Measurements from ENCODE around the gene LNX2.

LNX2 gene

GRCh38 chr13:27605099-27605498 lies 15.2 kb downstream of the LNX2 start:
- Histone ChIP-seq H3K9ac (ENCODE audit: low read length) (no peak overlapping the region), H3K4me1 (ENCODE audit: control insufficient read depth, low read depth, low read length) (peaks cover 12% of the 10 kb centered on the region), H3K27ac (ENCODE audit: low read length) (no peak overlapping the region)

GRCh38 chr13:27601803-27602202 lies 18.5 kb downstream of the LNX2 start:
- H3K9me3 ChIP-seq (ENCODE audit: control insufficient read depth, low read depth, low read length) = no peaks in the 10 kb centered on the region
- no peak overlapping the region for H3K9ac ChIP-seq (ENCODE audit: low read length)
- H3K4me3 ChIP-seq (ENCODE audit: low read length) = no peak overlapping the region
- H3K27ac ChIP-seq (ENCODE audit: low read length) = no peak overlapping the region
- no peaks in the 10 kb centered on the region for H3K27me3 ChIP-seq (ENCODE audit: control insufficient read depth, insufficient read depth, low read length)
- H3K36me3 ChIP-seq (ENCODE audit: control insufficient read depth, low read depth, low read length) = no peaks in the 10 kb centered on the region
- H3K4me1 ChIP-seq (ENCODE audit: control insufficient read depth, low read depth, low read length) = peaks cover 14% of the 10 kb centered on the region

More at GRCh38 chr13:27605099-27605498, 15.2 kb downstream of the LNX2 start:
- Histone ChIP-seq H3K27me3 (ENCODE audit: control insufficient read depth, insufficient read depth, low read length) (no peaks in the 10 kb centered on the region), H3K4me3 (ENCODE audit: low read length) (no peak overlapping the region), H3K36me3 (ENCODE audit: control insufficient read depth, low read depth, low read length) (no peaks in the 10 kb centered on the region), H3K9me3 (ENCODE audit: control insufficient read depth, low read depth, low read length) (no peaks in the 10 kb centered on the region)

GRCh38 chr13:27601208-27601607 lies 19.1 kb downstream of the LNX2 start:
- Histone ChIP-seq H3K9ac (ENCODE audit: low read length) (no peak overlapping the region), H3K36me3 (ENCODE audit: control insufficient read depth, low read depth, low read length) (no peaks in the 10 kb centered on the region), H3K4me1 (ENCODE audit: control insufficient read depth, low read depth, low read length) (peaks cover 14% of the 10 kb centered on the region)

GRCh38 chr13:27600711-27601110 lies 19.6 kb downstream of the LNX2 start:
- no peaks in the 10 kb centered on the region for H3K9me3 ChIP-seq (ENCODE audit: control insufficient read depth, low read depth, low read length)
- H3K4me3 ChIP-seq (ENCODE audit: low read length) = no peak overlapping the region
- H3K9ac ChIP-seq (ENCODE audit: low read length) = no peak overlapping the region
- peaks cover 14% of the 10 kb centered on the region for H3K4me1 ChIP-seq (ENCODE audit: control insufficient read depth, low read depth, low read length)
- no peak overlapping the region for H3K27ac ChIP-seq (ENCODE audit: low read length)
- H3K36me3 ChIP-seq (ENCODE audit: control insufficient read depth, low read depth, low read length) = no peaks in the 10 kb centered on the region
- no peaks in the 10 kb centered on the region for H3K27me3 ChIP-seq (ENCODE audit: control insufficient read depth, insufficient read depth, low read length)

More at GRCh38 chr13:27601208-27601607, 19.1 kb downstream of the LNX2 start:
- no peaks in the 10 kb centered on the region for H3K9me3 ChIP-seq (ENCODE audit: control insufficient read depth, low read depth, low read length)
- H3K27me3 ChIP-seq (ENCODE audit: control insufficient read depth, insufficient read depth, low read length) = no peaks in the 10 kb centered on the region
- H3K27ac ChIP-seq (ENCODE audit: low read length) = no peak overlapping the region
- H3K4me3 ChIP-seq (ENCODE audit: low read length) = no peak overlapping the region

GRCh38 chr13:27599845-27600553 lies 20.3 kb downstream of the LNX2 start:
- H3K4me3 ChIP-seq (ENCODE audit: low read length) = no peak overlapping the region
- H3K4me1 ChIP-seq (ENCODE audit: control insufficient read depth, low read depth, low read length) = peaks cover 14% of the 10 kb centered on the region
- H3K9me3 ChIP-seq (ENCODE audit: control insufficient read depth, low read depth, low read length) = no peaks in the 10 kb centered on the region
- H3K36me3 ChIP-seq (ENCODE audit: control insufficient read depth, low read depth, low read length) = no peaks in the 10 kb centered on the region
- no peaks in the 10 kb centered on the region for H3K27me3 ChIP-seq (ENCODE audit: control insufficient read depth, insufficient read depth, low read length)
- H3K27ac ChIP-seq (ENCODE audit: low read length) = no peak overlapping the region
- H3K9ac ChIP-seq (ENCODE audit: low read length) = no peak overlapping the region

GRCh38 chr13:27599096-27599495 lies 21.2 kb downstream of the LNX2 start:
- Histone ChIP-seq H3K27me3 (ENCODE audit: control insufficient read depth, insufficient read depth, low read length) (no peaks in the 10 kb centered on the region), H3K9me3 (ENCODE audit: control insufficient read depth, low read depth, low read length) (no peaks in the 10 kb centered on the region), H3K36me3 (ENCODE audit: control insufficient read depth, low read depth, low read length) (no peaks in the 10 kb centered on the region), H3K4me3 (ENCODE audit: low read length) (no peak overlapping the region), H3K4me1 (ENCODE audit: control insufficient read depth, low read depth, low read length) (peaks cover 14% of the 10 kb centered on the region), H3K9ac (ENCODE audit: low read length) (no peak overlapping the region), H3K27ac (ENCODE audit: low read length) (no peak overlapping the region)

- Histone ChIP-seq H3K4me1 (ENCODE audit: control insufficient read depth, low read depth, low read length) (peaks cover 13% of the 10 kb centered on the region), H3K36me3 (ENCODE audit: control insufficient read depth, low read depth, low read length) (no peaks in the 10 kb centered on the region), H3K9me3 (ENCODE audit: control insufficient read depth, low read depth, low read length) (no peaks in the 10 kb centered on the region), H3K9ac (ENCODE audit: low read length) (no peak overlapping the region), H3K27me3 (ENCODE audit: control insufficient read depth, insufficient read depth, low read length) (no peaks in the 10 kb centered on the region), H3K27ac (ENCODE audit: low read length) (no peak overlapping the region), H3K4me3 (ENCODE audit: low read length) (no peak overlapping the region)
These were observed 25.1 kb downstream of the LNX2 start for GRCh38 chr13:27595055-27595811.

- no peaks in the 10 kb centered on the region for H3K9me3 ChIP-seq (ENCODE audit: control insufficient read depth, low read depth, low read length)
- no peak overlapping the region for H3K27ac ChIP-seq (ENCODE audit: low read length)
- no peak overlapping the region for H3K4me3 ChIP-seq (ENCODE audit: low read length)
- H3K9ac ChIP-seq (ENCODE audit: low read length) = no peak overlapping the region
- no peaks in the 10 kb centered on the region for H3K27me3 ChIP-seq (ENCODE audit: control insufficient read depth, insufficient read depth, low read length)
- no peaks in the 10 kb centered on the region for H3K4me1 ChIP-seq (ENCODE audit: control insufficient read depth, low read depth, low read length)
- no peaks in the 10 kb centered on the region for H3K36me3 ChIP-seq (ENCODE audit: control insufficient read depth, low read depth, low read length)
These were observed 27.1 kb downstream of the LNX2 start for GRCh38 chr13:27593267-27593666.

- Histone ChIP-seq H3K27ac (ENCODE audit: low read length) (no peak overlapping the region), H3K27me3 (ENCODE audit: control insufficient read depth, insufficient read depth, low read length) (no peaks in the 10 kb centered on the region), H3K9ac (ENCODE audit: low read length) (no peak overlapping the region), H3K4me1 (ENCODE audit: control insufficient read depth, low read depth, low read length) (no peaks in the 10 kb centered on the region), H3K4me3 (ENCODE audit: low read length) (no peak overlapping the region), H3K9me3 (ENCODE audit: control insufficient read depth, low read depth, low read length) (no peaks in the 10 kb centered on the region), H3K36me3 (ENCODE audit: control insufficient read depth, low read depth, low read length) (no peaks in the 10 kb centered on the region)
These were observed 27.5 kb downstream of the LNX2 start for GRCh38 chr13:27592865-27593264.

GRCh38 chr13:27588405-27588804 lies 31.9 kb downstream of the LNX2 start:
- Histone ChIP-seq H3K9ac (ENCODE audit: low read length) (no peak overlapping the region), H3K4me3 (ENCODE audit: low read length) (no peak overlapping the region)

GRCh38 chr13:27587095-27587746 lies 33.1 kb downstream of the LNX2 start:
- Histone ChIP-seq H3K27ac (ENCODE audit: low read length) (no peak overlapping the region), H3K4me3 (ENCODE audit: low read length) (no peak overlapping the region), H3K4me1 (ENCODE audit: control insufficient read depth, low read depth, low read length) (no peaks in the 10 kb centered on the region), H3K9me3 (ENCODE audit: control insufficient read depth, low read depth, low read length) (no peaks in the 10 kb centered on the region), H3K36me3 (ENCODE audit: control insufficient read depth, low read depth, low read length) (no peaks in the 10 kb centered on the region), H3K9ac (ENCODE audit: low read length) (no peak overlapping the region), H3K27me3 (ENCODE audit: control insufficient read depth, insufficient read depth, low read length) (no peaks in the 10 kb centered on the region)

More at GRCh38 chr13:27588405-27588804, 31.9 kb downstream of the LNX2 start:
- H3K36me3 ChIP-seq (ENCODE audit: control insufficient read depth, low read depth, low read length) = no peaks in the 10 kb centered on the region
- no peaks in the 10 kb centered on the region for H3K4me1 ChIP-seq (ENCODE audit: control insufficient read depth, low read depth, low read length)
- H3K27me3 ChIP-seq (ENCODE audit: control insufficient read depth, insufficient read depth, low read length) = no peaks in the 10 kb centered on the region
- no peaks in the 10 kb centered on the region for H3K9me3 ChIP-seq (ENCODE audit: control insufficient read depth, low read depth, low read length)
- H3K27ac ChIP-seq (ENCODE audit: low read length) = no peak overlapping the region
